Astrocyte of the cerebellum (primary cell): Measurements from ENCODE around the gene GMEB2.
"Not testable (repeated sequence)": the region's sequence is repeated elsewhere in the genome, so short reads cannot be mapped to it uniquely, and the experiment has no call there.

Source experiments
- DNase-seq: peaks from one replicate; pipeline ENCODE4 v3.0.0-alpha.2; 2011; ENCODE audit warnings: low read depth
- H3K4me3 ChIP-seq: 2 replicates; pipeline ENCODE4 v1.5.1; 2011; ENCODE audit warnings: mild to moderate bottlenecking, low read depth, low read length, moderate library complexity
- CTCF ChIP-seq: IDR thresholded peaks from 2 replicates; pipeline ENCODE4 v1.5.1; 2012; ENCODE audit warnings: low read length, low read depth, moderate library complexity, mild to moderate bottlenecking; ENCODE audit errors: missing control alignments
- in situ Hi-C: cut with HindIII; loops from 2 replicates; pipeline ENCODE4 v1.10.0; 2017; ENCODE audit warnings: low sequenced_read_pairs

The GMEB2 gene

DNA sequence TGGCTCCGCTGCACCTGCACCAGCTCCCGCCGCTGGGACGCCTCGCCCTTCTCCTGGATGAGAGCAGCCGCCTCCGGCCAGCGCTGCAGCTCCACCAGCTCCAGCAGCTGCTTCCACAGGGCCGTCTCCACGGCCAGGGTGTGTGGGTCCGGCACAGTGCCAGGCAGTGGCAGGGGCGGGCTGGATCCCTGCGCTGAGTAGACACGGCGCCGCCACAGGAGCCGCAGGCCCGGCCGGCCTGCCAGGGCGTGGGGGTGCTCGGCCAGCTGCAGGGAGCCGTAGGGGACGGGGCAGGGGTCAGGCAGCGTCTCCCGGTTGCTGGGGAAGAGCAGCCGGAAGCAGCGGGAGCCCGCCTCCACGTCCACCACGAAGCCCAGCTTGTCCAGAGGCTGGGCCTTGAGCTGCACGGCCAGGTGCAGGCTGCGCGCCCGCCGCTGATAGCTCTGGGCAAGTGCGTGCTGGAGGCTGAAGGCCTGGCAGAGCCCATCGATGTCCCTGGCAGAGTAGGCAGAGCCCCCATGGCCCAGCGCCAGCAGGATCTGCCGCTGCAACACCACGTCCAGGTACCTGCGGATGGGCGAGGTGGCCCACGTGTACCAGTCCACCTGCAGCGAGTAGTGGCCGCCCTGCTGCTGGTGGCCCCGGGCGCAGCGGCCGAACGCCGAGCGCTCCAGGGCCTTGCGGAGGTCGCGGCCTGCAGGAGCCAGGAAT, 63.5 kb downstream of the GMEB2 start:
- H3K4me3 ChIP-seq, result no peak overlapping the region
- TF ChIP-seq CTCF, result no peak
- no peak for DNase-seq
- in situ Hi-C loops, result no loop called here

DNA sequence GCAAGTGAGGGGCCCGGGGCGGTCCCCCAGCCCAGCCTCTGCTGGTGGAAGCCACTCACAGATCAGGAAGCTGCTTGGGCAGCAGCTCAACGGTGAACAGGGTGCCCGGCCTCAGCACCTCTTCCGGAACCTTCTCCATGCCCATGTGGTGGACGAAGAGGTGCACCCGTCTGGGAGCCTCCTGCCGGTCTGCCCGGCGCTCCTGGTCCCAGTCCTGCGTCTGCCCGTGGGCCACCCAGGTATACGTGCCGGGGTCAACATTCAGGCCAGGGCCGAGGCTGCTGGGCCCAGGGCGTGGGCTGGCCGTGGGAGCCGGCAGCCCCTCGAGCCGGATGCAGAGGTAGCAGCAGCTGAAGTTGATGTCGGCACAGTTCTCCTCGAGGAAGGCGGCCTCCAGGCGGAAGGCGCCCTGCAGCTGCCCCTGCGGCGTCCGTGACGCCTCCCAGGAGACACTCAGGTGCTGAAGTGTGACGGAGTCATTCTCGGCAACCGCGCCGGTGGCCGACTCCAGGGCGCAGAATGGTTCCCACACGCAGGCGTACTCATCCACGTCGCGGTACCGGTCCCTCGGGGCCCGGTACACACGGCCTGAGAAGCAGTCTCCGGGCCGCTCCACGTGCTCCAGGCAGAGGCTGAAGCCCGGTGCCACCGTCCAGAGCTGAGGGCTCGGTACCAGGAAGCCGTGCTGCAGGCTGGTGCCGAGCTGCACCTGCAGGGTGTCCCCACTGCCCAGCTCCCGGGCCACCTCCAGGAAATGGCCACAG, 64.3 kb downstream of the GMEB2 start:
- TF ChIP-seq CTCF, result no peak
- in situ Hi-C loops, result no loop called here
- H3K4me3 ChIP-seq, result no peak overlapping the region
- DNase-seq, result no peak

- no peak overlapping the region for H3K4me3 ChIP-seq
- TF ChIP-seq CTCF, result no peak
- in situ Hi-C loops, result no loop called here
- no peak for DNase-seq
These were observed 65.1 kb downstream of the GMEB2 start for GRCh38 chr20:63561624-63562396.

GRCh38 chr20:63560856-63561609, 65.9 kb downstream of the GMEB2 start:
- no peak for TF ChIP-seq CTCF
- no peak overlapping the region for H3K4me3 ChIP-seq
- in situ Hi-C loops, result no loop called here
- no peak for DNase-seq

GRCh38 chr20:63560333-63560805, 66.5 kb downstream of the GMEB2 start:
- H3K4me3 ChIP-seq, result no peak overlapping the region
- no peak for TF ChIP-seq CTCF
- DNase-seq, result no peak
- in situ Hi-C loops, result no loop called here

DNA sequence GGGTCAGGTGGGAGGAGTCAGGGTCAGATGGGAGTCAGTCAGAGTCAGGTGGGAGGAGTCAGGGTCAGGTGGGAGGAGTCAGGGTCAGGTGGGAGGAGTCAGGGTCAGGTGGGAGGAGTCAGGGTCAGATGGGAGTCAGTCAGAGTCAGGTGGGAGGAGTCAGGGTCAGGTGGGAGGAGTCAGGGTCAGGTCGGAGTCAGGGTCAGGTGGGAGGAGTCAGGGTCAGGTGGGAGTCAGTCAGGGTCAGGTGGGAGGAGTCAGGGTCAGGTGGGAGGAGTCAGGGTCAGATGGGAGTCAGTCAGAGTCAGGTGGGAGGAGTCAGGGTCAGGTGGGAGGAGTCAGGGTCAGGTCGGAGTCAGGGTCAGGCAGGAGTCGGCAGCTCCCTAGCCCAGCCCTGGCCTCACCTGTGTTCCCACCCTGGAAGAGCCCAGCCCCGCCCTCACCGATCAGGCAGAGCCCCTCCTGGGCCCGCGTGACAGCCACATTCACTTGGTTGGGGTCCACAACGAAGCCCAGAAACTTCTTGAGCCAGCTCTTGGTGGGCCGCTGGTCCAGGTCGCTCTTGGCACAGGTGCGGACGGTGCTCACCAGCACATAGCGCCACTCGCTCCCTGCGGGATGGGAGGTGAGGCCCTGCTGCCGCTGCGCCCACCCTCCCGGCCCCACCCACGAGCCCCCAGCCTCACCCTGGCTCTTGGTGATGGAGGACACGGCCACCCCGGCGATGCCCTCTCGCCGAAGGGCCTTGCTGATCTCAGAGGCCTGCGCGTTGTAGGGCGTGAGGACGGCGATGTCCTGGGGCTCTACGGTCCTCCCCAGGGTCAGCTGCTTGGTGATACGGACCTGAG, 67.2 kb downstream of the GMEB2 start:
- DNase-seq, in situ Hi-C loops, H3K4me3 ChIP-seq: not testable (repeated sequence)
